Measurements from ENCODE around the gene ATRN.
"Not testable (repeated sequence)": the region's sequence is repeated elsewhere in the genome, so short reads cannot be mapped to it uniquely, and the experiment has no call there.

ATRN gene
- 47.7 to 114 (median 74.7) reads per million in 18 experiments for total RNA-seq

GRCh38 chr20:3470627-3471396 is at the start of gene ATRN:
Gene ATRN (plus strand): TSS chr20:3471018. CDS start chr20:3471108, 90 bp downstream.
- peak; percentile 94 to 97 for DNase-seq

GRCh38 chr20:3421985-3422384 is 48.8 kb upstream of the ATRN start:
- no peak for DNase-seq

- DNase-seq, result no peak
These were observed 47.7 kb upstream of the ATRN start for GRCh38 chr20:3423126-3423525.

GRCh38 chr20:3426766-3427165 is 44.1 kb upstream of the ATRN start:
- DNase-seq, result not testable (repeated sequence)

- DNase-seq, result peak; percentile 74 to 75
These were observed 40.3 kb upstream of the ATRN start for GRCh38 chr20:3430376-3431069.

GRCh38 chr20:3431109-3431508 is 39.7 kb upstream of the ATRN start:
- no peak for DNase-seq

GRCh38 chr20:3432844-3433243 is 38.0 kb upstream of the ATRN start:
- DNase-seq, result no peak

- no peak for DNase-seq
These were observed 37.1 kb upstream of the ATRN start for GRCh38 chr20:3433744-3434143.

GRCh38 chr20:3434232-3434631 is 36.6 kb upstream of the ATRN start:
- DNase-seq, result peak; percentile 60 to 69

- no peak for DNase-seq
These were observed 33.8 kb upstream of the ATRN start for GRCh38 chr20:3436864-3437574.

GRCh38 chr20:3446779-3447178 is 24.0 kb upstream of the ATRN start:
- DNase-seq, result no peak

- DNase-seq, result peak; percentile 11 to 27
These were observed 23.5 kb upstream of the ATRN start for GRCh38 chr20:3447321-3447720.

- DNase-seq, result no peak
These were observed 21.5 kb upstream of the ATRN start for GRCh38 chr20:3449319-3449718.

- DNase-seq, result no peak
These were observed 18.7 kb upstream of the ATRN start for GRCh38 chr20:3452136-3452535.

GRCh38 chr20:3452690-3453089 is 18.1 kb upstream of the ATRN start:
- DNase-seq, result no peak

GRCh38 chr20:3454831-3455230 is 16.0 kb upstream of the ATRN start:
- no peak for DNase-seq

- no peak for DNase-seq
These were observed 14.2 kb upstream of the ATRN start for GRCh38 chr20:3456648-3457047.

GRCh38 chr20:3459881-3460307 is 10.9 kb upstream of the ATRN start:
- DNase-seq, result no peak

GRCh38 chr20:3461211-3461771 is 9.5 kb upstream of the ATRN start:
- DNase-seq, result no peak

- DNase-seq, result no peak
These were observed 8.7 kb upstream of the ATRN start for GRCh38 chr20:3461911-3462677.

GRCh38 chr20:3464166-3464565 is 6.7 kb upstream of the ATRN start:
- DNase-seq, result no peak

GRCh38 chr20:3465301-3465700 is 5.5 kb upstream of the ATRN start:
- DNase-seq, result no peak
